Measurements from ENCODE around the gene RNPS1.

Gene RNPS1

DNA sequence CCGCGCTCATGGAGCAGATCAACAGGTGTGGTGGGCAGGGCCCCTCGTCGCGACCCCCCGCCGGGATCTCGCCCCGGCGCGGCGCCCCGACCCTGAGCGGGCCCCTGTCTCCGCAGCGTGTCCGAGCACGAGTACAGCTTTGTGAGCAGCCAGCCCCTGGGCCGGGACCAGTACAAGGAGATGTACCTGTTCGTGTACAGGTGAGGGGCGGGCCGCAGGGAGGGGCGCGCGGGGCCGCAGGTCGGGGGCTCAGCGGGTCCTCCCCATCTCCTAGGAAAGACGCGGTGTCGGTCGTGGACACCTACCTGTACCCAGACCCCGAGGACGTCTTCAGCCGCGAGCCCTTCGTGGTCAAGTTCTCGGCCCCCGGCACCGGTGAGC is 30.8 kb downstream of the RNPS1 start:
- no peak overlapping the region for H3K27ac ChIP-seq
- no peak overlapping the region for H3K4me2 ChIP-seq
- H3K4me3 ChIP-seq = no peak overlapping the region
- peaks cover 19 to 37% (median 25%) of the 10 kb centered on the region in 11 experiments for H3K27me3 ChIP-seq
- no peak for TF ChIP-seq Cebpa-rat (IDR thresholded peaks at IDR 0.05)
- H3K9me3 ChIP-seq (replicated peaks in 1 of 11) = no peaks in the 10 kb centered on the region
- H3K4me1 ChIP-seq = peaks cover 0 to 16% (median 11%) of the 10 kb centered on the region in 10 experiments; a peak in 12 of 20 replicates
- peaks cover 16 to 91% (median 74%) of the 10 kb centered on the region in 11 experiments; a peak in 21 of 22 replicates for H4K20me1 ChIP-seq
- peaks cover 43 to 88% (median 68%) of the 10 kb centered on the region in 11 experiments for H3K36me3 ChIP-seq
- no peak overlapping the region for H3K9ac ChIP-seq

DNA sequence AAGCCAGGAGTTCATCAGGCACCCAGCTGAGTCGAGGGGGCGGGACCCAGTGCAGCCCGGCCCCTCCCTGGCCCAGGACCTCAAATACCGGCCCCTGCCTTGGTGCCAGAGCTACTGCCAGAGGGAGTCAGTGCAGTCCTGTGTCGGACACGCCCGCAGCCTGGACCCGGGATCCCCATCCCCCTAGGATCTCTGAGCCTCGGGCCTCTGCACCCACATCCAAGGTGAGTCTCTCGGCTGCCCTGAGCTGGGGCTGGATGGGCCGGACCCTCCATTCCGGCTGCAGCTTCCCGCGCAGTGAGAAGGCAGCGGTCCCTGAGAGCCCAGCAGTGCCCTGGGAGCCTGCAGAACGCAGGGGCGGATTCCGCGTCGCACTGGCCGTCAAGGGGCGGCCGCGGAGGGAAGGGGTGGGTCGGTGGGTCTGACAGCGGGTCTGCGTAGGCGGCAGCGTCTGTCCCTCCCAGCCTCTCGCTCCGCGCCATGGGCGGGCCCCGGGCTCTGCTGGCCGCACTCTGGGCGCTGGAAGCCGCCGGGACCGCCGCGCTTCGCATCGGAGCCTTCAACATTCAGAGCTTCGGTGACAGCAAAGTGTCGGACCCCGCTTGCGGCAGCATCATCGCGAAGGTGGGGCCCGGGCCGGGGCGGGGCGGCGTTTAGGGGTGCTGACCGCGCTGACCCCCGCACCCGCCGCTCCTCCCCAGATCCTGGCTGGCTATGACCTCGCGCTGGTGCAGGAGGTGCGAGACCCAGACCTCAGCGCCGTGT is 31.4 kb downstream of the RNPS1 start, which contains the start of gene DNASE1L2:
TSS of gene DNASE1L2 (plus strand) at position 108 of the 765 bp plus-strand sequence. CDS start at position 481, 373 bp downstream.
- H3K27me3 ChIP-seq = peaks cover 19 to 37% (median 25%) of the 10 kb centered on the region in 11 experiments
- no peak within 1 kb of the TSS for H3K9ac ChIP-seq
- no peak within 1 kb of the TSS for H3K4me3 ChIP-seq
- H3K9me3 ChIP-seq (replicated peaks in 1 of 11) = no peaks in the 10 kb centered on the region
- no peak within 1 kb of the TSS for H3K4me2 ChIP-seq
- no peak within 1 kb of the TSS for H3K27ac ChIP-seq
- H3K4me1 ChIP-seq = peaks cover 0 to 16% (median 11%) of the 10 kb centered on the region in 10 experiments; a peak in 12 of 20 replicates
- peaks cover 48 to 89% (median 70%) of the 10 kb centered on the region in 11 experiments for H3K36me3 ChIP-seq
- TF ChIP-seq Cebpa-rat (IDR thresholded peaks at IDR 0.05) = no peak
- peaks cover 16 to 92% (median 78%) of the 10 kb centered on the region in 11 experiments; a peak in 21 of 22 replicates for H4K20me1 ChIP-seq

DNA sequence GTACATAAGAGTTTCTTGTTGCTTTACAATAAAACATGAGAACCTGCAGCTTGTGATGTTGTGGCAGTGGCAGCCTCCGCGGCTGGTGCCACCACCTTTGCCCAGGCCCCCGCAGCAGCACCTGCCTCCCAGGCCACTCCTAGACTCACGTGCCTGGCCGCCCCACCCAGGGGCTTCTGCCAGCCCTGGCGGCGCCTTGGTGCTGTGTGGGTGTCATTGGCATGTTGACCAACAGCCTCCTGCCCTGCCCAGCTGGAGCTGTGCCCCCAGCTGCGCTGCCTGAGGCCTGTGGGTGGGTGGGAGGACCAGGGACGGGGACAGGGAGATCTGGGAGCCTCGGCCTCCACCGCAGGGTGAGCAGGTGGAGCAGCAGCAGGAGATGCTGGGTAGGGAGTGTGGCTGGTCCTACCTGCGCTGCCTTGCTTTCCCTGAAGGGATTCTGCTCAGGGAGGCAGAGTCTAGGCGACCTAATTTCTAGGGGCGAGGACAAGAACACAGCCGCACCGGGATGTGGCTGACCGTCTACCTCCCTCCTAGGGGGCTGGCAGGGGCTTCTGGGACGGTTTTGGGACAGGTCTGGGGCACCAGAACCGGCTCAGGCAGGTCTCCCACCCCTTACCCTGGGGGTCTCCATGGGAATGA is 32.1 kb downstream of the RNPS1 start:
- H3K36me3 ChIP-seq = peaks cover 56 to 93% (median 76%) of the 10 kb centered on the region in 11 experiments
- H3K4me2 ChIP-seq = no peak overlapping the region
- H4K20me1 ChIP-seq = peaks cover 19 to 98% (median 86%) of the 10 kb centered on the region in 11 experiments; a peak in 21 of 22 replicates
- H3K27me3 ChIP-seq = peaks cover 19 to 37% (median 25%) of the 10 kb centered on the region in 11 experiments
- H3K4me3 ChIP-seq = no peak overlapping the region
- no peak for TF ChIP-seq Cebpa-rat (IDR thresholded peaks at IDR 0.05)
- no peaks in the 10 kb centered on the region for H3K9me3 ChIP-seq (replicated peaks in 1 of 11)
- H3K4me1 ChIP-seq = peaks cover 1 to 16% (median 11%) of the 10 kb centered on the region in 10 experiments; a peak in 16 of 20 replicates
- H3K27ac ChIP-seq = no peak overlapping the region
- H3K9ac ChIP-seq = no peak overlapping the region

- H3K4me2 ChIP-seq = no peak overlapping the region
- H3K9ac ChIP-seq = no peak overlapping the region
- no peak overlapping the region for H3K27ac ChIP-seq
- no peak for TF ChIP-seq Cebpa-rat (IDR thresholded peaks at IDR 0.05)
- peaks cover 7 to 16% (median 11%) of the 10 kb centered on the region in 10 experiments; a peak in 18 of 20 replicates for H3K4me1 ChIP-seq
- peaks cover 23 to 98% (median 91%) of the 10 kb centered on the region in 11 experiments; a peak in 21 of 22 replicates for H4K20me1 ChIP-seq
- peaks cover 19 to 37% (median 25%) of the 10 kb centered on the region in 11 experiments for H3K27me3 ChIP-seq
- peaks cover 60 to 95% (median 80%) of the 10 kb centered on the region in 11 experiments for H3K36me3 ChIP-seq
- H3K4me3 ChIP-seq = no peak overlapping the region
- no peaks in the 10 kb centered on the region for H3K9me3 ChIP-seq (replicated peaks in 1 of 11)
Measured at GRCh38 chr16:2235234-2235651, 32.7 kb downstream of the RNPS1 start.

GRCh38 chr16:2234813-2235170 is 33.1 kb downstream of the RNPS1 start:
- Histone ChIP-seq H3K4me1 (peaks cover 7 to 16% (median 12%) of the 10 kb centered on the region in 10 experiments; a peak in 18 of 20 replicates), H3K27me3 (peaks cover 19 to 37% (median 25%) of the 10 kb centered on the region in 11 experiments), H3K9ac (no peak overlapping the region), H3K9me3 (replicated peaks in 1 of 11) (no peaks in the 10 kb centered on the region), H3K27ac (no peak overlapping the region), H4K20me1 (peaks cover 27 to 98% (median 93%) of the 10 kb centered on the region in 11 experiments; a peak in 21 of 22 replicates), H3K36me3 (peaks cover 62 to 95% (median 81%) of the 10 kb centered on the region in 11 experiments), H3K4me2 (no peak overlapping the region), H3K4me3 (no peak overlapping the region)
- no peak for TF ChIP-seq Cebpa-rat (IDR thresholded peaks at IDR 0.05)

GRCh38 chr16:2233872-2234812 is 33.8 kb downstream of the RNPS1 start:
- no peak for TF ChIP-seq Cebpa-rat (IDR thresholded peaks at IDR 0.05)
- Histone ChIP-seq H3K4me1 (peaks cover 7 to 16% (median 14%) of the 10 kb centered on the region in 10 experiments; a peak in 18 of 20 replicates), H3K27ac (no peak overlapping the region), H3K36me3 (peaks cover 64 to 95% (median 81%) of the 10 kb centered on the region in 11 experiments), H3K4me3 (no peak overlapping the region), H3K27me3 (peaks cover 19 to 37% (median 25%) of the 10 kb centered on the region in 11 experiments), H4K20me1 (peaks cover 31 to 98% (median 93%) of the 10 kb centered on the region in 11 experiments; a peak in 21 of 22 replicates), H3K4me2 (peak overlapping the region in 6 of 11 experiments; percentile 4 to 65 (median 54); a peak in 11 of 22 replicates), H3K9me3 (replicated peaks in 1 of 11) (no peaks in the 10 kb centered on the region), H3K9ac (no peak overlapping the region)

DNA sequence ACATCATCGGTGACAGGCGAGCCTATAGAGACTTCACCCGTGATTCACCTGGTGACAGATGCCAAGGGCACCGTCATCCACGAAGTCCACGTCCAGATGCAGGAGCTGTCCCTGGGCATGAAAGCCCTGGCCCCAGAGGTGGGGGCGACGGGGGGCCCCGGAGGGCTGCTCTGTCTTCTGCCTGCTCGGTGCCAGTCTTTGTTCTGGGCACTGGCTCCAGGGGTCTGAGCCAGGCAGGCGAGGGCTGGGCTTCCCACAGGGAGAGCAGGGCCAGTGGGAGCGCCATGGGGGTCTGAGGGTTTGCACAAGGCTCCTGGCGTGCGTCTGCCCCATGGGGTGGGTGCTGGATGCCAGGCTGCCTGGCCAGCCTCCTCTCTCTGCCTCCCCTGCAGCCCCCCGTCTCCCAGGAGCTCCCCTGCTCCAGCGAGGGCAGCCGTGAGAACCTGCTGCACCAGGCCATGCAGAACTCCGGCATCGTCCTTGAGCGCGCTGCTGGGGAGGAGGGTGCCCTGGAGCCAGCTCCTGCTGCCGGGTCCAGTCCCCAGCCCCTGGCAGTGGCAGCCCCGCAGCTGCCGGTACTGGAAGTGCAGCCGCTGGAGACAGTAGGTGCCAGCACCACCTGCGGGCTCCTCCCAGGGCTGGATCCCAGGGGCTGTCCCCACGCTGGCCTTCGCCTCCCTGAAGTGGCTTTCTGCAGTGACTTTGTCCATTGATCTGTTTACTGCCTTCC is 34.7 kb downstream of the RNPS1 start:
- Histone ChIP-seq H3K9ac (no peak overlapping the region), H4K20me1 (peaks cover 40 to 98% (median 93%) of the 10 kb centered on the region in 11 experiments; a peak in 21 of 22 replicates), H3K4me1 (peaks cover 7 to 16% (median 14%) of the 10 kb centered on the region in 10 experiments; a peak in 18 of 20 replicates), H3K36me3 (peaks cover 73 to 95% (median 85%) of the 10 kb centered on the region in 11 experiments), H3K27me3 (peaks cover 19 to 32% (median 23%) of the 10 kb centered on the region in 11 experiments), H3K9me3 (replicated peaks in 1 of 11) (no peaks in the 10 kb centered on the region), H3K4me2 (peak overlapping the region in 4 of 11 experiments; percentile 45 to 65 (median 61); a peak in 5 of 22 replicates), H3K4me3 (no peak overlapping the region), H3K27ac (no peak overlapping the region)
- TF ChIP-seq Cebpa-rat (IDR thresholded peaks at IDR 0.05) = no peak

Data from BLaER1 treated with 17β-estradiol and CSF1 and Interleukin-3, amounts not matched to agents 10 nM and 100 nM (cell line).